SK-N-SH (cell line): ENCODE results near the gene ADRA2A.

Experiments
- EP300 ChIP-seq, 2 experiments: IDR thresholded peaks; 2 replicates each; pipeline versions ENCODE4 v1.4.0 to v1.6.1; 2012; ENCODE audit warnings: borderline replicate concordance in 1 of 2, low read depth in 1 of 2, low read length in 1 of 2
- EZH2phosphoT487 ChIP-seq: fragments of 200-600 bp; sonication (generic); IDR thresholded peaks from 2 replicates; pipeline ENCODE4 v1.6.1; 2017; ENCODE audit warnings: low read depth, mixed run types, mild to moderate bottlenecking, antibody characterized with exemption, moderate library complexity, borderline replicate concordance
- TCF12 ChIP-seq: IDR thresholded peaks from 2 replicates; pipeline ENCODE4 v1.4.0; 2012
- ZBTB33 ChIP-seq: IDR thresholded peaks from 2 replicates; pipeline ENCODE4 v1.4.0; 2012; ENCODE audit warnings: low read depth, borderline replicate concordance

DNA sequence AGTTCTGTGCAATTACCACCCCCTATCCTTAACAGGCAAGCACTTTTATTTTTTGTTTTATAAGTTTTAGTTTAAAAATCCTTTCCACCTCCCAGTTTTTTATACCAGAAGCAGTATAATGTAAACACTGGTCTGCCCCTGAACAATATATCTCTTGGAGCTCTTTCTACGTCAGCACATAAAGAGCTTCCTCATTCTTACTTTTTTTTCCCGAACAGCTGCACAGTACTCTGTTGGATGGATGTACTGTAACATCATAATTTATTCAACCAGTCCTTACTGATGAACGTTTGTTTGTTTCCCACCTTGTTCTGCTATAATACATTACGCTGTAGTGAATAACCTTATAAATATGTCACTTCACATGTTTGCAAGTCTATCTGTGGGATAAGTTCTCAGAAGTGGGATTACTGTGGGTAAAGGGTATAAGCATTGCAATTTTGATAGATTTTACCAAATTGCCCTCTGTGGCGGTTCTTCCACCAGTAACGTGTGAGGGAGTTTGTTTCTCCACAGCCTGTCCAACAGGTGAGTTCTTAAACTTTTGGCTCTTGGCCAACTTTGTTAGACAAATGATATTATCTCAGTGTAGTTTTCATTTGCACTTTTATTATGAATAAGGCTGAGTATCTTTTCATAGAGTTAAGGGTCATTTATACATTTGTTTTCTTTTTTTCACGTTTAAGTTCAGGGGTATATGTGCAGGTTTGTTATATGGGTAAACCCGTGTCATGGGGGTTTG, 32.8 kb downstream of the ADRA2A start:
- TF ChIP-seq EP300 (IDR thresholded peaks at IDR 0.05; ENCODE audit: borderline replicate concordance in 1 of 2, low read depth in 1 of 2, low read length in 1 of 2) (no peak), EZH2phosphoT487 (no peak), TCF12 (no peak), ZBTB33 (no peak)
